ENCODE results near the gene GALNT18. TPM values are rescaled to one million over a fixed set of nuclear protein-coding genes. Genes with fewer than 3 reads are reported as not detected.

Gene GALNT18
- total and polyA plus RNA-seq, 9 donors, result 3.0 to 13.2 (median 7.7) TPM

GRCh38 chr11:11407763-11408084, 214.1 kb downstream of the GALNT18 start:
- Histone ChIP-seq H3K4me1 (ENCODE audit: insufficient read depth) (peaks cover 22% of the 10 kb centered on the region), H3K36me3 (no peaks in the 10 kb centered on the region), H3K27ac (no peak overlapping the region), H3K4me3 (no peak overlapping the region), H3K9me3 (no peaks in the 10 kb centered on the region), H3K27me3 (no peaks in the 10 kb centered on the region)
- TF ChIP-seq POLR2A (IDR thresholded peaks at IDR 0.05), result no peak
- TF ChIP-seq EP300 (IDR thresholded peaks at IDR 0.05), result no peak
- no peak for TF ChIP-seq CTCF (IDR thresholded peaks at IDR 0.05)
- WGBS, 3 donors, result 45 to 61% (median 59%) methylated on average over 5 of the region's 5 CpGs
- no peak for DNase-seq
- intact Hi-C loops (cut with DNase I), result no loop called here

DNA sequence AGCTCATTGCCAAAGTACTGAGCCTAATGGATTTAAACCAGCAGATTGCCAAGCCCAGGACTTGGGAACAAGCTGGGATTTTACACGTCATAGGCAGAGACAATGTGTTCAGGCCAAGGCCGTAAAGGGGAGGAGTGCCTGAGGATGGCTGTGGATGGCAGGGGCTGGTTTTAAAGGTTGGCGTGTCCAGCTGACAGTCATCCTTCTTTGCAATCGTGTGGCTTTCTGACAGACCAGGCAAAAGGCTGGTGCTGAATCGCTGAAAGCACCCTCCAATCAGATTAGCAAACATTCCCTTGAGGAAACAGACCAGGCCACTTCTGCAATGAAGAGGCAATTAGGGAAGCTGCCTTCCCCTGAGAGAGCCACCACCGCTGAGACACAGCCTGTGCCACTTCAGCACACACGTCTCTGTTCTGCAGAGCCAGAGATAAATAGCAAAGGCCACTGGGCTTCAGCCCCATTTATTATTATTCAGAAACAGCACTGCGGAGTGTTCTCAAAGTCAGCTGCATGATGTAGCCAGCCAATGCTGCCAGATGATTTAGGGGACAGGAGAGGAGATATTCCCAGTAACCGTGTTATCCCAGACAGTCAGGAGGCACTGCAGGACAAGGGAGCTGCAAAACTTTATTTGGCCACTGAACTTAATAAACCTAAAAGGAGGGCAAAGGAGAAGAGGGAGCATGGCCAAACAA, 214.6 kb downstream of the GALNT18 start:
- no peaks in the 10 kb centered on the region for H3K27me3 ChIP-seq
- H3K27ac ChIP-seq, result peak overlapping the region in 1 of 2 donors; percentile 7
- peaks cover 22% of the 10 kb centered on the region for H3K4me1 ChIP-seq (ENCODE audit: insufficient read depth)
- H3K9me3 ChIP-seq, result no peaks in the 10 kb centered on the region
- TF ChIP-seq CTCF (IDR thresholded peaks at IDR 0.05) (no peak), POLR2A (IDR thresholded peaks at IDR 0.05) (no peak), EP300 (IDR thresholded peaks at IDR 0.05) (no peak)
- peak in 2 of 5 donors; percentile 20 to 50 for DNase-seq
- no peak overlapping the region for H3K4me3 ChIP-seq
- whole genome bisulfite sequencing, 3 donors, result 22 to 37% (median 27%) methylated on average over 9 of the region's 9 CpGs
- intact Hi-C loops (cut with DNase I), result no loop called here
- no peaks in the 10 kb centered on the region for H3K36me3 ChIP-seq

DNA sequence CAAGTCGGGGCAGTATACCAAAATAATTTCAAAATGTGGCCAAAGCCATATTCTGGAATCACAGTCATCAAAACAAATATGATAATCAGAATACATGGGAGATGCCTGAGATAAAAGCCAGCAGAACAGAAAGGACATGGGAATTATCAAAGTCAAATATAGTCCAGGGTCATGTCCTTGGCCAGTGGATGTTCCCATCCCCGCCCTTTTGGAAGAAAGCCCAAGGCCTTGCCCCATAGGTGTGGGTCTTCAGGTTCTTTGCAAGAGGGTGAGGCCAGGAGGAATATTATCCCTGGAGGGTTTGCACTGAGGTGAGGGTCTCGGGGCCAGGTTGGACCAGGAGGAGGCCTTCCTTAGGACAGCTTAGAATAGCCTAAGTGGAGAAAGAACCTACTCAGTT, 215.2 kb downstream of the GALNT18 start:
- H3K27me3 ChIP-seq, result no peaks in the 10 kb centered on the region
- H3K27ac ChIP-seq, result no peak overlapping the region
- H3K4me3 ChIP-seq, result no peak overlapping the region
- no peaks in the 10 kb centered on the region for H3K9me3 ChIP-seq
- 67 to 80% (median 76%) methylated on average over 3 of the region's 3 CpGs for WGBS, 3 donors
- no peak for TF ChIP-seq CTCF (IDR thresholded peaks at IDR 0.05)
- TF ChIP-seq EP300 (IDR thresholded peaks at IDR 0.05), result no peak
- TF ChIP-seq POLR2A (IDR thresholded peaks at IDR 0.05), result no peak
- intact Hi-C loops (cut with DNase I), result no loop called here
- DNase-seq, result no peak
- H3K36me3 ChIP-seq, result no peaks in the 10 kb centered on the region
- H3K4me1 ChIP-seq (ENCODE audit: insufficient read depth), result peaks cover 22% of the 10 kb centered on the region

DNA sequence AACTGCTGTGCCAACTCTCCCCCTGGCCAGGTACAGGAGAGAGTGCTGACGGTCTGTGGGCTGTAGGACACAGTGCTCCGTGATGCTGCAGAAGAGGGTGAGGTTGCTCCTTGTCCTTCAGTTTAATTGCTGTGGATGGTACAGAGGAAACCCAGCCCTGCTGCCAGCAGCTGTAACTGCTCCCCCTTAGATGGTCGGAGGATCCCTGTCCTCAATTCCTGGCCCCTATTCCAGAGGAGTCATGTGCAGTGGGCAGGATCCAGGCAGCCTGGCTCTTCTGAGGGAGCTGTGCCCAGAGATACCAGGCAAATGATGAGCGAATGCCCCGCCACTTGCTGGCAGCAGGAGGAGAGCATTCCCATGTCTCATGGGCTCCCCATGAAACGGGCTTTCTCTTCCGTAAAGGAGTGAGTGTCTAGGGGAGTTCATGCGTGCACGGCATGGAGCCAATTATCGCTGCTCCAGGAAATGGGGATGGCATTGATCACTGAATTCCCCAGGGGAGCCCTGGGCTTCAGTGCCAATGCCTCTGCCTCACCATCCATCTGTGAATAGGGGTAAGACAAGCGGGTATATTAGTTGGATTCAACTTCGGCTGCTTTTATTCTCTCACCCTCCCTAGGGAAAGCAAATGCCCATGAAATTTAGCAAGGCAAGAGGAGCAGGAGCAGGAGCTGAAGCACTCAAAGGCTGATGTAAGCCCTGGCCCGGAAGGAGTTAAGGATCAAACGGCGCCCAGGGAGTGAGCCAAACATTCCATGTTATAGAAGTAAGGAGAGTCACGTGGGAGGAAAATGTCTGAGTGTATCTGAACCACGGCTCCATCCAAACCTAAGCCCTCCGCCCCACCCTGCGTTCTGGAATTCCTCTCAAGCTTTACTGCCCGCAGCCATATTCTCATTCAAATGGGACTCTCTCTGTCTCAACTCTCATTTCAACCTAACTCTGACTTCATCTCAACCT, 217.8 kb downstream of the GALNT18 start:
- H3K27me3 ChIP-seq, result no peaks in the 10 kb centered on the region
- H3K4me3 ChIP-seq, result no peak overlapping the region
- H3K4me1 ChIP-seq (ENCODE audit: insufficient read depth), result peaks cover 15% of the 10 kb centered on the region
- no peak for DNase-seq
- no peak for TF ChIP-seq CTCF (IDR thresholded peaks at IDR 0.05)
- no peak for TF ChIP-seq EP300 (IDR thresholded peaks at IDR 0.05)
- TF ChIP-seq POLR2A (IDR thresholded peaks at IDR 0.05), result no peak
- H3K9me3 ChIP-seq, result no peaks in the 10 kb centered on the region
- intact Hi-C loops (cut with DNase I), result no loop called here
- no peak overlapping the region for H3K27ac ChIP-seq
- no peaks in the 10 kb centered on the region for H3K36me3 ChIP-seq
- WGBS, 3 donors, result 53 to 67% (median 56%) methylated on average over 20 of the region's 20 CpGs

Data from ovary (tissue), 9 donors.